Skeletal muscle cell (primary cell): Measurements from ENCODE around the gene MAML3.
A peak's percentile ranks its signal among the peaks of the same experiment; 100 is the strongest.

Experiments used
- DNase-seq: peaks from one replicate; pipeline ENCODE4 v3.0.0-alpha.2; 2010; ENCODE audit warnings: low read depth
- H3K4me3 ChIP-seq: 2 replicates; pipeline ENCODE4 v1.5.1; 2011; ENCODE audit warnings: low read depth, mild to moderate bottlenecking, control low read depth, low read length, moderate library complexity

MAML3 gene

DNA sequence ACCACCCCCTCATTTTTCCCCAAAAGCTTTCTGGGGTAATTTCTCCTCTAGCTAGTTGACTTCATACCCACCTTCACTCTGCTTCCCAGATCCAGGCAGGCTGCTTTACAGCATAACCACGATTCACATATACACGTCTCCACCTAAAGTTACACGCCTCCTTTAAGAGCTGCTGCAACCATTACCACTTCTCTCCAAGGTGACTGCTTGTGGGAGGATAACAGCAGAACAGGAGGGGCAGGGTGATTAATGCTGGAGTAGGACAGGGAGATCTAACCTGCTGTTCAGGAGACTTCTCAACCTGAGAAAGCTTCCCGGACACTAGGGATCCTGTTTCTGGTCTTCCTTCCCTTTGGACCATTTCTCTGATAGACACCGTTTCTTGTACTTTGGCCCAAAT lies 411.0 kb downstream of the MAML3 start:
- DNase-seq = no peak
- H3K4me3 ChIP-seq = no peak overlapping the region

DNA sequence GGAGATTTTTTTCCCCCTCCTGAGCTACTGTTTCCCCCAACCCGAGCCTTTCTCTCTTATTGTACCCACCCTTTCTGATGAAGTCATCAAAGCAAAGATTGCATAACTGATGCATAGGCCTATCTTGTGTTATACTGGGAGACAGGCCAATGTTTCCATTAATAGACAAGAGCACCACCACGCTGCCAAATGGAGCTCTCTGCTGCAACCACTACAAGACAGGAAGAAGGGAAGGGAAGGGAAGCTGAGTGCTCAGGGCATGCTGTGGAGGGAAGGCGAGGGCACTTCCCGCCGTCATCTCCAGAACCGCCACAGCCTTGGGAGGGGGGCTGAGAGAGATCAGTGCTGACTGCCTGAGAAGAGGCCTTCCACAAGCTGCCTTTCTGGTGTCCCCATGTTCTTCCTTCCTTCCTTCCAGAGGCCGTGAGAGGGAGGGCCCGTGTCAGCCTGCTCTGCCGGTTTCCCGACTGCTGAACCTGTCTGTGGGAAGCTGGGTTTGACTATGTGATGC lies 413.4 kb downstream of the MAML3 start:
- H3K4me3 ChIP-seq = no peak overlapping the region
- DNase-seq = peak; percentile 89

DNA sequence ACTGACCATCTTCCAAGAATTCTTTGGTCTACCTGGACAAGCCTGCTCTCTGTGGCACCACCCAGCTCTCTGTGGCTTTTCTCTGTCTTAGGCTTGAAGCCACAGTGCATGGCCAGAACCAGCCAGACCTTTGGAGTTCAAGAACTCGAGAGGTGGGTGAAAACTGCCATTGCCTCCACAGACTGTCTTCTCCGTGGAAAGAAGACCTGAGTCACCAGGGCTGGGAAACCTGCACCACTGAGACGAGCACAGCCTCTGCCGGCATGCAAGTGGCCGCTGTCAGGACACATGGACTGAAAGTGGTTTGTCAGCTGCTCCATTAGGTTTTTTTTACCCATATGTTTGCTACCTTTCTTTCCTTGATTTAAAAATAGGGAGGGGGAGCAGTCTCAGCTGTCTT lies 413.9 kb downstream of the MAML3 start:
- DNase-seq = no peak
- no peak overlapping the region for H3K4me3 ChIP-seq

DNA sequence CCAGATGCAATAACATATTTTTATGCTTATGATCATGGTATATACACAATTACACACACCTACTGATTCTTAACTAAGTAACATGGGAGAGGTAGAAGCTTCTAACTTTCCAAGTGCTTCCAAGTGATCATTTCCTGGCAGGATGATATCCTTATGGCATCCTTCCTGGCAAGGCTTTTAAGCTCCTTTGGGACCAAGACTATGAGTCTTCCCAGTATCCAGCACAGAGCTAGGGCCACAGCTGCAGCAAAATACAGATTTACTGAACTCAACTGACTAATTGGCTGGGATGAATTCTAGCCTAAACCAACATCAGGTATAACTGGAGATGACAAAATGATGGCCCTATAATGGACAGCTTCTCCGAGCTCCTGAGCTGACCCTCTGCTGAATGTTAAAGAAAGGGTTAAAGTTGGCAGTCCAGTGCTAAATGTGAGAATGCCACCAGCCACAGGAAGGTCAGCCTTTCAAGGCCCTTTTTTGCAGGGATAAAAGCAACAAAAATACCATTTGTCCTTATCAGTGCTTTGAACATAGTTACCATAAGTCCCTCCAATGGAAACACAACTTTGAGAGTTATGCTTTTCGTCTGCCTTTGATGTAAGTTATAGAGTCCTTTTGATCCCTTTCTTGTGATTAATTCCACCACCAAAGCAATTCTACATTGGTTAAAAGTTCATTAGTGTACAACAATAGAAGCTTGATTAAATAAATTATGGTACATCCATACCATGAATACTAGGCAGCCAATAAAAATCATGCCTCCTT lies 415.0 kb downstream of the MAML3 start:
- DNase-seq = peak; percentile 40
- H3K4me3 ChIP-seq = no peak overlapping the region

DNA sequence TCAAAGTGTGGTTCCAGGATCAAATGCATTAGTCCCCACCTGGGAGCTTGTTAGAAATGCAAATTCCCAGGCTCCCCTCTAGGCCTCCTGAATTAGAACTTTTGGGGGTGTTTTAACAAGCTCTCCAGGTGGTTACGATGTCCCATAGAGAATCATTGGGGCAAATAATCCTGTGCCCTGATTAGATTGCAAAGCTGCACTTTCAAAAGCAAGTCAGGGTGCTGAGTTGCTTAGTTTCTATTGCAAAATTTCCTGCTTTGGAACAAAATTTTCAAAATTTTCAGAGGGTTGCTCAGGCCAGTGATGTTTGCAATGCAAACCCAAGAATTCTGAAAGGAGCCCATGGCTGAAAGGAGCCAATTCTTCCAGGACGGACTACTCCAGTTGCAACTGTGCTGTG lies 417.3 kb downstream of the MAML3 start:
- no peak overlapping the region for H3K4me3 ChIP-seq
- DNase-seq = no peak

DNA sequence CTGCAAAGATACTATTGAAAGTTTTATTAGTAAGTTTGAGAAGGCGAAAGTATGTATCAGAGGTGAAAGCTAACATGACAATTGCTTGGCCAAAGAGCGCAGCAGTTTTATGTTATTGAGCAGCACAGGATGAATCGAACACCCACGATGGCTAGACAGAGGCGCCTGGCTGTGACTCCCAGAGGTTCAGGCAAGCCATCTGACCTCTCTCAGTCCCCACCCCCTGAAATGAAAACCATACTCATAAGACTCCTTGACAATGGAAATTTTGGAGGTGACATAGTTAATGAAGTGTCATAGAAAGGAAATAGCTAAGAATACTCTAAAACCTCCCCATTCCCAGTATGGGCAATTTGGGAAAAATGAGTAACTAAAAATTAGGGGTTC lies 417.7 kb downstream of the MAML3 start:
- H3K4me3 ChIP-seq = no peak overlapping the region
- DNase-seq = no peak

DNA sequence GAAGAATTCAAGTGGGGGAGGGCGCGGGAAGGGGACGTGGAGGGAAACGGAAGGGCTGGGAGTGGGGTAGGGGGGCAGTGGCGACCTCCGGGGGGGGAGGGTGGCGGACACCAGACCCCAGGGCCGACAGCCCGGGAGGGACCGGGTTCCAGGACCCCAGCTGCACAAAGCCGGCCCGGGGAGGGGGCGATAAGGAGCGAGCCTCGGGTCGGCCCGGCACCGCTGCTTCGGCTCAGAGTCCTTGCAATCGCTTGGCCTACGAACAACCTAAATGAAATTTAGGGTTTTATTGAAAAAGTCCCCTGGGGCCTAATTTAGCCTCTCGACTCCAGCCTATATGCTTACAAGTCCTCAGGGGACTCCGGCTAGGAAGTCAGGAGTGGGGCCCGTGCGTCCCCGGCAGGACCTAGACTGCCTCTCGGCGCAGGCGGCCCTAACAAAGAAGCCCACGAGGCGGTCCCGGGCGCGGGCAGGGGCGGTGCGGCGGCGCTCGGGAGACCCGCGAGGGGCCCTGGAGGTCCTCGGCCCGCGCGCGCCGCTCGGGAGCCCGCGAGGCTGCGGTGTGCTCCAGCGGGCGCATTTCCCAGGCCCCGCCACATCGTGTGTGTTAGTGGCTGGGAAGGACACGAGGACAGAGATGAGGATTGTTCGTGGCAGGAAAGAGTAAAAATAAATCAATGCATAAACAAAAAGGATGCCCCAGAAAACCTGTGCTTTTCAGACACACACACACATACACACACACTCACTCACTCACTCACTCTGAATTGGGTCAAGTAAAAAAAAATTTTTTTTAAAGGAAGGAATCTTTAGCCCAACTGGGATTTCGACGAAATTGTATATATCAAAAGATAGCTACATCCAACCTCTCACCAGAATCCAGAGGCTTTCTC lies 418.4 kb downstream of the MAML3 start:
- H3K4me3 ChIP-seq = peak overlapping the region; percentile 46
- DNase-seq = no peak

DNA sequence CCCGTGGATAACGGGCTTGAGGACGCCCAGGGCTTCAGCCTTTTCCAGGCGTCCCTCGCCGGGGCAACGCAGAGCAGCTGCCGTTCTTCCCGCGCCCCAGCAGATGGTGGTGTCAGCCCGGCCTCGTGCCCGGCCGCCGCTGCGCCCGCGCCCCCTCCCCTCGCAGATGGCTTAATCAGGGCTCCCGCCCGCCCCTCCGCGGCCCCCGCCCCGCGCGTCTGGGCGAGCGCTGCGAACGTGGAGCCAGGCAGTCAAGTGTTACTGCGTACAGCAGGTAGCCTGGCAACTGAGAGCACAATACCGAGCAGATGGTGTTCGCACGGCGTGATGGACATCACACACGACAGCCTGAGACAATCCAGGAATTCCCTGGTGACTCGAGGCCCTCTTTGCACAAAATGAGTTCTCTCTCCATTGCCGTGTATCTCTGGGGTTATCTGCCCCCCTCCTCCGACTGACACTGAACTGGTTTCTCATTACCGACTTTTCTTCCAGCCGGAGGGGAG lies 419.1 kb downstream of the MAML3 start:
- peak overlapping the region; percentile 46 for H3K4me3 ChIP-seq
- peak; percentile 47 for DNase-seq

DNA sequence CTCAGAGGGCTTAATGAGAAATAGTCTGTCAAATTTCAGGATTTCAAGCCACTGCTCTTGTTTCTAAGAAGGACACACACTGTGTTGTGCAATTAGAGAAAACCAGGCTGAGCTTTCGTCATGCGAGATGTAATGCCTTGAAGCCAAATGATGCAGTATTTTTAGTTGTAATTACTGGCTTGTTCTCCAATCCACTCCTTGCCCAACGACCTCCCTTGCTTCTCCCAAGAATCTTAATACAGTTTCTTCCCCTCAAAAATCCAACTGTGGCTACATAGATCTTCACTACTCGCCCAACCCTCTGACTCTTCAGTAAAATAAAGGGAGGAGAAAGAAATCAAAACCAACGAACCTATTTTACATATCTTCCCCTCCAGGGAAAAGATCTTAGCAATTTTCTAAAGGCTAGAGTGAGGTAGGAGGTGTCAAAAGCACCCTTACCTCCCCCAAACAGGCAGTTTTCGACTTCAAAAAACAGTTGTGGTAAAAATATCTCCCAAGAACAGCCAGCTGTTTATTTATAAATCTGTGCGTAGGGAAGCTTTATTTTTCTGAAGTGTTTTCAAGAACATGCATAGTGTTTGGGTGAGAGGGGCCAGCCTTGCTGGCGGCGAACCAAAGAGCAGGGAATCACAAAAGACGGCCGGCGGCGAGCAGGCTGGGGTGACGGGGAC lies 419.6 kb downstream of the MAML3 start:
- peak overlapping the region; percentile 46 for H3K4me3 ChIP-seq
- DNase-seq = peak; percentile 38

DNA sequence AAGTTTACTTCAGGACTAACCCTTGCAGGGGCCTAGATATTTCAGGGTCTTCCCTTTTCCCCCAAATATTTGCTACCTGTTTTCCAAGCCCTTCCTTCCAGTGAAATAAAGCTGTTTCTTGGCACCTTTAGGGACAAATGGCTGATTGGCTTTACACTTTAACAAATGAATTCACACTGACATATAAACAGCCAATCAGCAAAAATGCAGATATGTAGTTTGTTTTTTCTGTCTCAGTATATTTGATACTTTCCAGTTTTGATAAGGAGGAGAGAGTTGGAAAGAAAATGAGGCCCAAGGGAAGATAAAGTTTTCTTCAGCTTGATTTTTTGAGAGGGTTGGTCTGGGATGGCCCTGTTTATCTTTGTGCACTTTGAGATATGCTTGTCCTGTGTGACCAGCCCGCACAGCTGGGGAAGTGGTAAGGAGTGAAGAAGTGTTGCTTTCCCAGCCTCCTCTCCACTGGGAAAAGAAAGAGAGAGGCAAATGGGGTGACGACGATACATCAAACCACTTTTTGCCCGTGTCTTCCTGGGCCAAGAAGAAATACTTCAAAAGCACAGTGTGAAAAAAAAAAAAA lies 420.9 kb downstream of the MAML3 start:
- no peak for DNase-seq
- H3K4me3 ChIP-seq = no peak overlapping the region

DNA sequence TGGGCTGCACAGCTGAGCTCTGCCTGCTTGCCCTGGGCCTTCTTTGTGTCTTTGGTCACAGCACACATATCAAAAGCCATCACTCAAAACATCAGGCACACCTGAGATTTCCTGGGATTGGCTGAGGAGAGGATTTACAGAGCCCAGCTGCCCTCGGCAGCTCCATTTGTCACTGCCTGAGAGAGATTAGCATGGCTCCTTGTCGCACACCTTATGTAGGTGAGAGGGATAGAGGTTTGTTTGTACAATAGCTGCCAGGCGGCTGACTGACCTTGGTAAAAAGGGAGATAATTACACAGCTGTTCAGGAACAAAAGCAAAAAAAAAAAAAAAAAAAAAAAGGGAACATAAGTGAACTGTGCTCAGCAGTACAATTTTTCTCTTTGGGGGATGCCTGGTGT lies 425.1 kb downstream of the MAML3 start:
- H3K4me3 ChIP-seq = no peak overlapping the region
- DNase-seq = no peak

DNA sequence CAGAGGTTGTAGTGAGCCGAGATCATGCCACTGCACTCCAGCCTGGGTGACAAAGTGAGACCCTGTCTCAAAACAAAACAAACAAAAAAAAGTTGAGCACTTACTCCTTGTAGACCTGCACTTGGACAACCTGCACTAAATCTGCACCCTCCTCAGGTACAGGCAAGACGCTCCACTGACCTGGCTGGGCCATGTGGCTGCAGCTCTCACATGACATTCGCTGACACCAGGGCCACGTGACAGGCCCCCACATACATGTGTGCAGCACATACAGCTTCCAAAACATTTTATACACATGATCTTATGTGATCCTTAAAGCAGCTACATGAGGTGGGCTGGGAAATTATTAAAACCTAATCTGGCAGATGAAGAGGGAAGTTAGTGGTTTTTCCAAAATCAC lies 425.8 kb downstream of the MAML3 start:
- no peak for DNase-seq
- H3K4me3 ChIP-seq = no peak overlapping the region

DNA sequence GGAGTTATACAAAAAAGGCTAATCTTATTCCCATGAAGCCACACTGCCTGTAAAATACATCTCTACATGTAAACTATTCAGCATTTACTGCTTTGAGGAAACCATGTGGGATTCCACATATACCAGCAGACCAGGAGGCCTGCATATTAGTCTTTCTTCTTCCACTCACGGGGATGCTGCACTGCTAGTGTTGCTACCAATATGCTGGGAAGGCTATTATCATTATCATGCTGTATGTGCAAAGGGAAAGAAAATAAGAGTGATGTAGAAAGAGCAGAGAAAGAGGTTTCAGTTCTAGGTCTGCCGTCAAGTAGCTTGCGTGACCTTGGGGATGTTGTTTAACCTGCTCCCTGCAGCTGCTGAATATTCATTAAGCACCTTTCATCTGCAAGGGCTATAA lies 427.4 kb downstream of the MAML3 start:
- no peak for DNase-seq
- H3K4me3 ChIP-seq = no peak overlapping the region

DNA sequence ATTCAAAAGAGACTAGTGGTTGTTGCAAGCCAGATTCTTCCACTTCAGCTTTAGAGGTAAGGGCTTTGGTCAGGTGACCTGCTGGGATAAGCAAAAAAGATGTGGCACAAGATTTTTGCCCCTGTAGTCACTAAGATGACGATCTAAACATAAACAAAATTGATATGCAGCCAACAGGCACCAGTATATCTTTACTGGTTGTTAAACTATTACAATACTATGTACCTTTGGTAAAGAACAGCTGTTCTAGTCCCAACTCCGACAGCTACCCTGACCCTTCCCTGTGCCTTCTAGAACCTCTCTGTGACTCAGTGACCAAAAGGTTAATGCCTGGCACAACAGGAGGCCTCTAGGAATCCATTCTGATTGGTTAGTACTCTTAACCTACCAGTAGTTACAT lies 428.7 kb downstream of the MAML3 start:
- H3K4me3 ChIP-seq = no peak overlapping the region
- DNase-seq = no peak

DNA sequence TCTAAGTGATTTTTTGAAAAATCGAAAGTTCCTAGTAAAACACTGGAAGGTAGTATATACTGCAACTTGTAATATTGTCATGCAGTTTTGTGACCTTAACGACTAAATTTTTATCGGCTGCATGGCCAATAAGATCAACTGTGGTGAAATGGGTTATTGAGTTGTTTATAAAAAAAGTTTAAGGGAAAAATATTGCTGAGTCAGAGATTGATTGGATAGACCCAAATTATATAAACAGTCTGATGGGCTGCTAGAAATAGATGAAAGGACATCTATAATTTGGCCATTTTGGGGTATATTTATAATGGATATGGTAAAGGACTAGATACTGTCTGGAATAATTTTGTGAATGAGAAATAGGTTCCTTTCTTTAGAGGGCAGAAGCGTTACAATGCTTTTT lies 432.2 kb downstream of the MAML3 start:
- H3K4me3 ChIP-seq = no peak overlapping the region
- no peak for DNase-seq

DNA sequence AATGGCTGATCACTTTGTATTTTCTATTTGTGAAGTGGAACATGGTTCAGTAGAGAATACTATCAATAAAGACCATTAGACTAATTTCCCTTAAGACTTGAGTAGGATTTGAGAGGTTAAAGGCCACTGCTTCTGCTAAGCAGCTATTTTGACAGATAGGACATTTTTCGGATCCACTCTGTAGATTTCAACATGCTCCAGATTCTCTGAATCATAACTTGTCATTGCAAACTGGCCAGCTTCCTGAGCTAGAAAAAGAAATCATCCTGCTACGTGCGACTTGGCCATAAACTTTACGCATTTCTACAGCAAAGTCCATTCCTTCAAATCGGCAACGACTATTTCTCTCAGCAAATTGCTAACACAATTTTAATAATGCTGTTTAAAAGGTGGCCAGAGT lies 433.2 kb downstream of the MAML3 start:
- H3K4me3 ChIP-seq = no peak overlapping the region
- no peak for DNase-seq

DNA sequence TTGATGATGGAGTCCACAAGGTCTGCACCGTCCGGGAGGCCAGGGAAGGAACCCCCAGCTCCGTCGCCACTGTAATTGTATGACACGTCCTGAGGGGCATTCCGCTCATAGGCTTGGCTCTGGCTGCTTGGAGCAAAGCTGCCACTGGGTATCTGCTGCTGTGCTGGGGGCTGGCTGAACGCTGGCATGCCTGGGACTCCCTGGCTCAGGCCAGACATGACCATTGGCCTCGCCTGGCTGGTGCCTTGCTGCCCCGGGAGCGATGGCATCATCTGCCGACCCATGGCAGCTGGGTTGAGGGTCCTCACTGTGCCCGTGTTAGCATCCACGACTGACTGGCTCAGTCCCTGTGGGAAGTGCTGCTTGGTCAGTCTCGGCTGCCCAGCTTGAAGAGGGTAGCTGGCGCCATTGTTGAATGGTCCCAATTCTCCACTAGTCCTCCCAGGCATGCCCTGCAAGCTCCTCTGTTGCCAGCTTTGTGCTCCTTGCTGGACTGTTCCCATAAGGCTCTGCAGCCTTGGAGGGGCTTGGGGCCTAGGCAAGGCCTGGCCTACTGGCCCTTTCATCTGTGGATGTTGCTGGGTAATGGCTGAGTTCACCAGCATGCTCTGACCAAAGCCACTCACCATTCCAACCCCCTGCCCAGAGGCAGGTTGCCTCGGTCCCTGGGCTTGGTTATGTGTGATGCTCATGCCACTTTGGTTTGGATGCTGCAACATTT lies 434.4 kb downstream of the MAML3 start:
- DNase-seq = no peak
- no peak overlapping the region for H3K4me3 ChIP-seq

DNA sequence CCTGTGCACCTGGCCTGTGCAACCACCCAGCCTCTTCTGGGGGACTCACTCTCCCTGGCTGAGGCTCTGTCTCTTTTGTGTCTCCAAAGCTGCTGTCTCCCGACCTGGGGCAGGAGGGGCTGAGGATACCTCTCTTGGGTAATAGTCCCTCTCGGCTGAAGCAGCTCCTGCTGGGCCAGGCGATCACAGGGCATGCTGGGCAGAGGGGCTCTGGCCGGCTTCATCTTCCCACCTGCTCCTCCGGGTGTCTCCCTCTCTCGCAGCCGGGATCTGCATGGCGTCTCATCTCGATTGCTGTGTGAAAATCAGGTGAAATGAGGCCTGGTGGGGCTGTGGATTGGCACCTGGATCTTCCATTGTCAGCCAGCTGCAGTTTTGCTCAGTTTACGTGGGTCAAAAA lies 435.2 kb downstream of the MAML3 start:
- DNase-seq = no peak
- no peak overlapping the region for H3K4me3 ChIP-seq

DNA sequence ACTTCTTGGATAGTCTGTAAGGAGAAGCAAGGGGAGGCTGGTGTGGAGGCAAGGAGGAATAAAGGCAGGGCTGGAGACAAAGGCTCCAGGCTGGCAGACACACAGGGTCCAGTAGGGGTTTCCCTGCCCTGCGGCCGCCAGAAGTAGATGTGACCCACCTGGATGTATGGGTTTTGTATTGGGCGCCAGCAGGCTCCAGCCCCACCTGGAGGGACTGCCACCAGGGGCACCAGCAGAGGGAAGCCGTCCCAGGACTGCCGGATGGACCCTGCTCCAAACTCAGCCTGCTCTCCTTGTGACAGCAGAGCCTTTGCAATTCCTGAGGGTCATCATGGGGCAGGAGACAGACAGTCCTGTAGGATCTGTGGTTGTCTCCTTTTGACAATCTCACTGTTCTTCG lies 435.6 kb downstream of the MAML3 start:
- DNase-seq = no peak
- H3K4me3 ChIP-seq = no peak overlapping the region
